CD4-positive, alpha-beta T cell treated with Interleukin-4 for 4 hours (primary cell): ENCODE data around the gene PPARG.
A peak's percentile ranks its signal among the peaks of the same experiment; 100 is the strongest.
"Not testable (repeated sequence)": the region's sequence is repeated elsewhere in the genome, so short reads cannot be mapped to it uniquely, and the experiment has no call there.

ENCODE experiments used
- DNase-seq: peaks from one replicate; pipeline ENCODE4 v3.0.0-alpha.2; 2020

The PPARG gene

DNA sequence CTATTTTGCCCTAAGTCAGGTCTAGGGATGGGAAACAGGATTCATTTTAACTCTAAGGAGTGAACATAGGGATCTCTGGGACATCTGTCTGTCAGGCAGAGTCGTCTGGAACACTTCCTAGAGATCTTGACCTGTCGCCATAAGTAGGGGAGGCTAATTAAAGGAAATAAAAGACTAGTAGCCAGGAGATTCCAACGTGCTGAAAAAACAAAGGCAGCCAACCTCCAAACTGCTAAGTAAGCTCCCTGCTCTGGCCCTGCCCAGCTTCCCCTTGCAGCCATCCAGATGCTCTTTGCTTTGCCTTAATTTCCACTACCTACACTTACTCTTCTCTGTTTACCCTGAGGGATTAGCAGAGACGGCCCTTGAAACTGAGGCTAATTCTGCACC lies 177.0 kb downstream of the PPARG start:
- no peak for DNase-seq

DNA sequence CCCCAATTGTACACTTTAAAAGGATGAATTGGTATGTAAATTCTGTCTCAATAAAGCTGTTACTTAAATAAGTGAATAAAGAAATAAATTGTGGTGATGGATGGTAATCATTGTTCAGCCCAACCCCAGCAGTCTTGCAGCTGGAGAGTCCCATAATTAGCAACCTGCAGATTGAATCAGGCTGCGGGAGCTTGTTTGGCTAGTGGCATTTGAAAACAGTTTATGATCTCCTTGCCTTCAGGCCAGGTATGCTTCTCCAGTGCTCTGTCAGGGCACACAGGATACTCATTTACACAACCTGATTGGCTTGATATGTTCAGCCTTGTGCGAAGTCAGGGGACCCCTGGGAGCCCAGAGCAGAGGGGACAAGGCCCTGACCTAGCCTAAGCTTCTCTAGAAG lies 178.9 kb downstream of the PPARG start:
- no peak for DNase-seq

DNA sequence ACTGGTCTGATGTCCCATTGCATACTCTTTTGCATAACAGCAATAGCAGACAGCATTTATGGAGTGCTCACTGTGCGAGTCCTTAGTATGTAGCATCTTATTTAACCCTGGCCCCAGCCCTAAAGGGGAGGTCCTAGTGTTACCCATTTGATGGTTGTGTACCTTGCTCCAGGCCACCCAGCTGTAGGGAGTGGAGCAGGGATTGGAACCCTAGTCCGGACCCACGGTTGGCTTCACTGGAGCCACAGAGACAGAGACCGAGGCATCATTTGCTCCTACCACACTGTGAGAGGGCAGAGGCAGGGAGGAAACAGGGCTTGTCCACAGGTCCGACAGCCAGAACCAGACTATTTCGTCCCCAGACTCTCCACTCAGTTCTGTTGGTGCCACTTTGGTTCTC lies 179.4 kb downstream of the PPARG start:
- DNase-seq = no peak

DNA sequence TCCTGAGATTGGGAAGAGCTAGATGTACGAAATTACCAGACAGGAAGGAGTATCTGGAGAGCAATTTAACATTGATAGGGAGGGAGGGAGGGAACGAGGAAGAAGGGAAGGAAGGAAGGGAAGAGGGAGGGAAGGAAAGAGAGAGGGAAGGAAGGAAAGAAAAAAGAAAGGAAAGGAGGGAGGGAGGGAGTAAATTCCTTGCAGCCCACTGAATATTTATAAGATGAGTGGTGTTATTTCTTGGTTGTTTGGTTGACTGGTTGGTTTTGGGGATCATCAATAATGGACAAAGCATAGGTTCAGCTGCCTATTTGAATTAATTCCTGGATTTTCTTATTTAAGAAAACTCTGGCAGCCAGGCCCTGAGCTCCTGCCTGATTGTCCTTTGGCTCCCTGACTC lies 179.9 kb downstream of the PPARG start:
- no peak for DNase-seq

DNA sequence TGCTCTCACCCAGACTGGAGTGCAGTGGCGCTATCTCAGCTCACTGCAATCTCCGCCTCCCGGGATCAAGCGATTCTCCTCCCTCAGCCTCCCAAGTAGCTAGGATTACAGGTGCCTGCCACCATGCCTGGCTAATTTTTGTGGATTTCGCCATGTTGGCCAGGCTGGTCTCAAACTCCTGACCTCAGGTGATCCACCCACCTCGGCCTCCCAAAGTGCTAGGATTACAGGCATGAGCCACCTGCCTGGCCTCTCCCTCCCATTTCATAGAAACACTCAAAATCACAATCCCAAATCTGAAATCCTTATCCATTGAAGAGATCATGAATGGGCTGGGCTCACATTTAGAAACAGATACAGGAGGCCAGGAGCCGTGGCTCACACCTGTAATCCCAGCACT lies 180.4 kb downstream of the PPARG start:
- DNase-seq = not testable (repeated sequence)

DNA sequence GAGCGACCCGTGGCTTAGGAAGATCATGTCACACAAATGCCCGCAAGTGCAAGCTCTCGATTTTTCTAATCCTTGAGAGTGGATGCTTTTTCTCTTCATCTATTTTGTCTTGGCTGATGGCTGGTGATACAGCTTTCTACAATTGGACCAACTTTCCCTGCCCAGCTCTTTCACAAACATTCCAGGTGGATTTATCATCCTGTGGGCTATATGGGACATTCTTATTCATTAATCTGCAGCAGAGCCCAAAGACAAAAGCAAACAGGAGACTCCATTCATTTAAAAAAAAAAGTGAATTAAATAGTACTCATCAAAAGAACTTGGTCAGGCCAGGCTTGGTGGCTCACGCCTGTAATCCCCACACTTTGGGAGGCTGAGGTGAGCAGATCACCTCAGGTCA lies 181.2 kb downstream of the PPARG start:
- DNase-seq = no peak

DNA sequence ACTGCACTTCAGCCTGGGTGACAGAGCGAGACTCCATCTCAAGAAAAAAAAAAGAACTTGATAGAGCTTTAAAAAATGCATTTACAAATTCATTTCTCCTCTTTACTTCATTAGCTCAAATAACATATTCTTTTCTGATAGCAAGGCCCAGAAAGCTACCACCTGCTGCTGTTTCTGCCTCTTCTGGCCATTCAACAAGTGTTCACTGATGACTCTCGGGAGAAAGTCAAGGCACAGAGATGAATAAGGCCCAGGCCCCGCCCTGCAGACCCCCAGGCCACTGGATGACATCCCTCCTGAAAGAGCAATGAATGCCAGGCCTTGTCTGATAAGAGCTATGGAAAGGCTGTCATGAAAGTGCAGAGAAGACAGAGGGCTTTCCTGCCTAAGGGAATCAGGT lies 181.8 kb downstream of the PPARG start:
- no peak for DNase-seq

DNA sequence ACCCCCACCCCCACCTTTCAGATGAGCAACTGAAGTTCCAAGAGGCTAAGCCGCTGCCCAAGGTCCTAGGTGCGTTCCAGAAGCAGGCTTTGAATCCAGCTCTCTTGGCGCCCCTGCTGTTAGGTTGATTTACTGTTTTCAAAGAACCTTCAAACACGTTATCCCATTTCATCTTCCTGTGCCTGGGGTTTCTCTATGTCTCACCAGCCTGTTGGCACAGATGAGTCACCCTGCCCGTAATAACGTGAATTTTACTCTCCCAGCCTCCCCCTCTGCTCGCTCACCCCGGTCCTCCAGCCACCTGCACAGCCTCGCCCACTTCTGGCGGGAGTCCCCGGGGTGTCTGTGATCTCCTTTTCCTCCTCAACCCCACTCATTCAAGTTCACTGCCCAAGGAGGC lies 182.4 kb downstream of the PPARG start:
- peak; percentile 28 for DNase-seq

DNA sequence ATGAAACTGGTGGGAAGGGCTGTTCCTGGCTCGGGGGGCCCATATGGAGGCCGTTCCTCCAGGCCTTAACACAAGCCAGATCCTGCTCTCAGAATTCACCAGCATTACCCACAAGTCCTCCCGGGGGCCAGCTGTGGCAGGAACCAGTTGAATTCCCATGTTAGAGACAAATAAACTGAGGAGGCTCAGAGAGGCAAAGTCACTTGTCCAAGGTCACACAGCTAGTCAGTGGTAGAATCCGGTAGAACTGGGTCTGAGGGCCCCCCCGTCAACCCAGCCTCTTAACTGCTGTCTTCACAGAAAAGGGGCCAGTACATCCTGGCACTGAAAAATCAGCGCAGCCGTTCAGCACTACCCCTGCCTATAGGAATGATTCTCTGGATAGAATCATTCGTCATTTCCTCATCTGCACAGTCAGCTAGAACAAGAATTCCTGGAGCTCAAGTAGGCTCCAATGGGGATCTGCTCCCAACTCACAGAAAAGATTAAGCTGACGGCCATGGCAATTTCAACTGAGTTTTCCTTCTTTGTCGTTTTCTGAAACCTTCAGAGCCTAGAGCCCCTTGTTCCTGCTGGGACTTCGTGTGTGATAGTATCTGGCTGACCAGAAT lies 183.2 kb downstream of the PPARG start:
- DNase-seq = no peak

DNA sequence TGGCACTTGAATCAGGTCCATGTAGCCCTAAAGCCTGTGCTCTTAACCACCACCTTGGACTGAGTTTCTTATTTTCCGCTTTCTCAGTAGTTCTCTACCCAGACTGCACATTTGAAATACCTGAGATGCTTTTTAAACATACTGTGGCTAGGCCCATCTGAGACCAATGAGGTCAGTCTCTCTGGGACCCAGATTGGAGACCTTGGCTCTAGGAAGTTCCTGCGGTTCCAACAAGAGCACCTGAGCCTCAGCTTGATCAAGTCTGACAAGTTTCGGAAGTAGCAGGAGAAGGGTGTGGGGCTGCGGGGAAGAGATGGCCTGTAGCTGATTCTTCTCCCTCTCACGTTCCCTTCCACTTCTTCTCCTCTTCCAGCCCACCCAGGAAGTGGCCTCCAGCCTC lies 183.9 kb downstream of the PPARG start:
- DNase-seq = no peak

DNA sequence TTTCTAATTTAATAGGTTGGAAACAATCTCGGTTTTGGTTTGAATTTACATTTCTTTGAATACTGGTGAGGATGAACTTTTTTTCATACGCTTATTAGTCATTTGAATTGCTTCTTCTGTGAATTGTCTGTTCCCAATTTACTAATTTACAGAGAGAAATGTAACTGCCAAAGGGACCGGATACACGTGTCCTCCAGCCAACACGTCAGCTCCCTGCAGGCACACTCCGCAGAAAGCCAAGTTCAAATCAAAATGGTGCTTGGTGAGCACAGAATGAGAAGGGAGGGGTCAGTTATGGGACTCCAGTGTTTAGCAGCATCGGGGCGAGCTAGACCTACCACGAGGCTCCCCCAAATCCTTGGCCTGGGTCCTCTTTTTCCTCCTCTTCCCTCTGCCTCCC lies 184.6 kb downstream of the PPARG start:
- DNase-seq = no peak

DNA sequence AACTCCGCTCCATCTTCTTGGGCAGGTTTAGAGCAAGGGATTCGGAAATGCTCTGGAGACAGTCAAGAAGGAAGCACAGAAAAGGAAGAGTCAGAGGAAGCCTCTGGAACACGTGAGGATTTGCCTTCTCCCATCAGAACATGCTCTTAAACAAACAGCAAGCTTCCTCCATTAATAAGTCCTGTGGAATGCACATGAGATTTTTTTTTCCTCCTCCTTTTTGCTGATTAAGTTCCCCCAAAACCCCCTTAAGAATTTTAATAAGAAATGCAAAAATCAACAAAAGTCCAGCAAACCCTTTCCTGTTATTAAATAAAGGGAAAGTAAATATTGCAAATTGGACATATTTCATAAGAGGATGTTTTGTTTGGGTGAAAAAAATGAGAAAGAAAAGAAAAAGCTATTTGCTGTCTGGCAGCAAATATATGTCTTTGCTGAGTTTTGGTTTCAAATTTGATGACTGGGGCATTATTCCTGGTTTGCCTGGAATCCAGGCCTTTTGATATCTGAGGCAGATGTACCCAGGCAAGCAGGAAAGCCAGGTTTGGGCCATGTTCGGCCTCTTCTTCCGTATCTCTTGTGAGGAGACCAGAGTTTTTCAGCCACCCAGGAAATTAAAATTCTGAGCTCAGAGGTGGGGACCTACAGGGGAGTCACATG lies 187.5 kb downstream of the PPARG start:
- DNase-seq = no peak

DNA sequence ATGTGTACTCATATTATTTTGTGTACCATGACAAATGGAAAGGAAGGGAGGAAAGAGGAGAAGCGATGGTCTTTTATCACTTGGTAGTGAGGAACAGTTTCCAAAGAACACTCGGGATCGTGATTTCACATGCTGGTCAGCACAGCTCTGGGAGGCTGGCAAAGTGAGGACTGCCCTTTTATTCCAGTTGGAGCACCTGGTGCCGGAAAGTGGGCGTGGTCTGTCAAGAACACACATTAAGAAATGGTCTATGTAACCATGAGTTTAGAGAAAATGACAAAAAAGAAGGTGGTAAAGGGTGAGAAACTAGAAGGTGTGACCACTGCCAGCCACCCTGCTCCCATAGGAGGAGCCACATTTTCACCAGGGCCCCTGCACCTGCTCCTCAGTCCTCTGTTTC lies 188.4 kb downstream of the PPARG start:
- DNase-seq = no peak

DNA sequence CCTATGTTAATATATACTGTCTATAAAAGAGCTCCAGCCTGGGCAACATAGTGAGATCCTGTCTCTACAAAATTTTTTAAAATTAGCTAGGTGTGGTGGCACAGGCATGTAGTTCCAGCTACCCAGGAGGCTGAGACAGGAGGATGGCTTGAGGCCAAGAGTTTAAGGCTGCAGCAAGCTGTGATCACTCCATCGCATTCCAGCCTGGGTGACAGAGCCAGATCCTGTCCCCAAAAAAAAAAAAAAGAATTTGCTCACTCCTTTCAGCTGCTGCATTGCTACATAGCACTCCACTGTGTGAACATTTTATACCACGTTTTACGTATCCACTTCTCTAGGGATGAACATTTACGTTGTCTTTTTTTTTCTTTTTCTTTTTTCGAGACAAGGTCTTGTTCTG lies 189.5 kb downstream of the PPARG start:
- DNase-seq = no peak

DNA sequence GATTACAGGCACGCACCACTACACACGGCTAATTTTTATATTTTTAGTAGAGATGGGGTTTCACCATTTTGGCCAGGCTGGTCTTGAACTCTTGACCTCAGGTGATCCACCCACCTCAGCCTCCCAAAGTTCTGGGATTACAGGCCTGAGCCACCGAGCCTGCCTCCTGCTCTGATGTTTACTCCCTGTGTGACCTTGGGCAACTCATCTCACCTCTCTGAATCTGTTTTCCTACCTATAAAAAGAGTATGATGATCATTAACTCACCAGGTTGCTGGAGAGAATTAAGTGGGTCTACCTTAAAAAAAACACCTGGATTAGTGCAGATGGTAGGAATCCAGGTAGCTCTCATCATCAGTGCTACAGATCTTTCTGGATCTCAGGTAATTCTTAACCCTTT lies 190.3 kb downstream of the PPARG start:
- not testable (repeated sequence) for DNase-seq

DNA sequence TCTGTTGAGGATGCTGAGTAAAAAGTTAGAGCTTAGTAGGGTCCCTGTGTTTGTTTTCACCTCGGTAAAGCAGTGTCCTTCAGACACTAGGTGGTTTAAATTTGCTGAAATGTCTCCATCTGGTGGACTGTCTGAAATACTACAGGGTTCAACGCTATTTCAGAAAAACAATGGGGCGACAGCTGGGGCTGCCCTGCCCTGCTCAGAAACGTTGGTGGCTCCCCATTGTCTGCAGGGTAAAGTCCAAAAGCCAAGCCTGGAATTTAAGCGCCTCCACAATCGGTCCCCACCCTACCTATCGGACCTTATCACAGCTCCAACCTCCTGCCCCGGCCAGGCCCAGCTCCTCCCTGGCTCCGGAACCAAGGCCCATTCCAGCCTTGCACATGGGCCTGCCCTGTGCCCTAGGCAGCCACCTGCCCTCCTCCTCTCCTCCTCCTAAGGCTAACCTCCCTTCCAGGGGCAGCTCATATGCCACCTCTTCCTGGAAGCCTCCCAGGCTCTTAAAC lies 191.1 kb downstream of the PPARG start:
- peak; percentile 65 for DNase-seq

DNA sequence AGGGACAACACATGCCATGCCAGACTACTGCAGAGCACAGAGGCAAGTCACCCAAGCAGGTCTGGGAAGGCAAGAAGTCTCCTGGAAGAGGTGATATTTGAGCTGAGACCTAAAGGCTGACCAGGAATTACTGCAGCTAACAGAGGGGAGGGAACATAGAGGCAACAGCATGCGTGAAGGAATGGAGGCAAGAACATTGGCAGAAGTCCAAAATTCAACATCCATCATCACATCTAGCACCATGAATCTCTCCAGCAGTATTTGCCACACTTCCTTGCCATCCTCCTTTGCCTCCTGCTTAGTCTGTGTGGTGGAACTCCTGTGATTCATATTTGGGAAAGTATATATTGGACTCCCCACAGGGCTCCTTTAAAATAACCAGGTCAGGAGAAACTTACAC lies 194.5 kb downstream of the PPARG start:
- no peak for DNase-seq

DNA sequence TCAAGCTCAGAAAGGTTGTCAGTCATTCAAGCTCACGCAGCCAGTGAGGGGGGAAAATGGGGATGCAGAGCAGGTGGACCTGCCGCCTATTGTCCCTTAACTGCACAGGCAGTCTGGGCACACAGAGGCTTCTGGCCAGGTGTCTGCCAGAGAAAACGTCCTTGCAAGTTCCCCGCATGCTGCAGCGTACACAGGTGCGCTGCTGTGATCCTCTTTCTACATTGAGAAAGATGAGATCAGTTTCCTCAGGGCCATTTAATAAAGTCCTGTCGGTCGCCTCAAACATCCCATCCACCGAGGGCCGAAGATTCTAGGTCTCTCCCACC lies 195.0 kb downstream of the PPARG start:
- DNase-seq = no peak
